Stimulated activated effector memory CD8-positive, alpha-beta T cell treated with anti-CD3 and anti-CD28 coated beads, Interleukin-12 subunit alpha, Interleukin-12 subunit beta, amount 100 ng/mL, for 72 hours (primary cell): ENCODE data around the gene NBAS.

Experiments used
- ATAC-seq: fragments of 150-1000 bp; cut with Tn5 transposase; 2 replicates; pipeline ENCODE4 v1.10.0; 2021
- DNase-seq, 2 donors: peaks; one replicate each; pipeline ENCODE4 v3.0.0; 2021 to 2022; ENCODE audit warnings: low spot score in 2 of 2
- H3K27ac Mint-ChIP-seq: one replicate; pipeline ENCODE4 v1.8.0; 2022; ENCODE audit warnings: mild to moderate bottlenecking, mixed read lengths
- H3K36me3 Mint-ChIP-seq: one replicate; pipeline ENCODE4 v1.8.0; 2022; ENCODE audit warnings: mild to moderate bottlenecking, mixed read lengths
- H3K4me1 Mint-ChIP-seq: one replicate; pipeline ENCODE4 v1.8.0; 2022; ENCODE audit warnings: mixed read lengths
- H3K4me3 Mint-ChIP-seq: one replicate; pipeline ENCODE4 v1.8.0; 2022; ENCODE audit warnings: mild to moderate bottlenecking, mixed read lengths
- H3K9me3 Mint-ChIP-seq: one replicate; pipeline ENCODE4 v1.8.0; 2022; ENCODE audit warnings: mixed read lengths

Gene NBAS

DNA sequence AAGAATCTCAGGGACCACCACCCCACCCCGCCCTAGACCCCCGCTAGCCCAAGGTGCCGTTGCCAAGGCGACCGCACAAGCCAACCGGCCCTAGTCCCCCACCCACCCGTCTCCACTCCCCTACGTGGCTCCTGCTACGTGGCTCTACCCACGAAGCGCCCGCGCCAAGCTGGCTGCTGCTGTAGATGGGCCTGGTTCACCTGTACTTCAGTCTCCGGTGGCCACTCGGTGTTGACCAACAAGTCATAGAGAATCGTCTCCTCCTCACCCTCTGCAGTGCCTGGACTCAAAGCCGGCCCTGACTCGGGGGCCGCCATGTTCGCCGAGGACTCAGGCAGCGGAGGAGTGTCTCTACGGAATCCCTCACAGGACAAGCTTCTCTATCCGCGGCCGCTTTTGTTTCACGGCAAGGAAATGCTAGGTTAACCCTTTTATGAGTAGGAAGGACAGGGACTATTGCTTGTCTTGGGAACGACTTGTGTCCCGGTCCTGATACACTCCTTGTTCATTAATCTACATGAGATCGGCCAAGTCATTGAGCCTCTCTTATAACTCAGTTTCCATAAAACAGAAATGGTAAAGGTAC, at the start of gene NBAS:
Gene NBAS (minus strand): TSS at position 347 of the 586 bp plus-strand sequence. CDS start 30 bp downstream, at position 317.
- Mint-ChIP-seq H3K9me3 (no peaks in the 10 kb centered on the region), H3K27ac (peak within 1 kb of the TSS; percentile 93), H3K36me3 (peaks cover 18% of the 10 kb centered on the region), H3K4me3 (peak within 1 kb of the TSS; percentile 96), H3K4me1 (peaks cover 44% of the 10 kb centered on the region)
- ATAC-seq (peak; percentile 90), DNase-seq (peak; percentile 47 to 82)

DNA sequence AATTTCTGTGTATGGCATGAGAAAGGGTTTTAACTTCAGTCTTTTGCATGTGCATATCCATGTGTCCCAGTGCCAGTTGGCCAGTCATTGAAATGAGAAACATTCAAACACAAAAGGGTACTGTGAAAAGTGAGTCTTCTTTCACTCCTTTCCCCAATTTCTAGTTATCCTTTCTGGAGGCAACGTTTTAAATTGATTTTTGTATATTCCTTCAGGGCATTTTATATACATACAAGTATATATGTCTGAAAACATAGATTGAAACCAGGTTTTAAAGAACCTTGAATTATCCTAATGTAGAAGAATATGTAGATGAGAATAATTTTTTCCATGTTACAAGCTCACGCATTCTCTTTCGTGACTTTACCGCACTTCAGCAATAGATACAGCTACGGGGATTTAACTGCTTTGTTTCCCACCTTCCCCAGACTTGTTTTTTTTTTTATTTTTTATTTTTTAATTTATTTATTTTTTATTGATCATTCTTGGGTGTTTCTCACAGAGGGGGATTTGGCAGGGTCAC, 49.4 kb upstream of the NBAS start:
- Mint-ChIP-seq H3K27ac (no peak overlapping the region), H3K36me3 (peaks cover 79% of the 10 kb centered on the region), H3K9me3 (no peaks in the 10 kb centered on the region), H3K4me3 (no peak overlapping the region), H3K4me1 (peaks cover 5% of the 10 kb centered on the region)
- ATAC-seq = no peak
- no peak for DNase-seq

DNA sequence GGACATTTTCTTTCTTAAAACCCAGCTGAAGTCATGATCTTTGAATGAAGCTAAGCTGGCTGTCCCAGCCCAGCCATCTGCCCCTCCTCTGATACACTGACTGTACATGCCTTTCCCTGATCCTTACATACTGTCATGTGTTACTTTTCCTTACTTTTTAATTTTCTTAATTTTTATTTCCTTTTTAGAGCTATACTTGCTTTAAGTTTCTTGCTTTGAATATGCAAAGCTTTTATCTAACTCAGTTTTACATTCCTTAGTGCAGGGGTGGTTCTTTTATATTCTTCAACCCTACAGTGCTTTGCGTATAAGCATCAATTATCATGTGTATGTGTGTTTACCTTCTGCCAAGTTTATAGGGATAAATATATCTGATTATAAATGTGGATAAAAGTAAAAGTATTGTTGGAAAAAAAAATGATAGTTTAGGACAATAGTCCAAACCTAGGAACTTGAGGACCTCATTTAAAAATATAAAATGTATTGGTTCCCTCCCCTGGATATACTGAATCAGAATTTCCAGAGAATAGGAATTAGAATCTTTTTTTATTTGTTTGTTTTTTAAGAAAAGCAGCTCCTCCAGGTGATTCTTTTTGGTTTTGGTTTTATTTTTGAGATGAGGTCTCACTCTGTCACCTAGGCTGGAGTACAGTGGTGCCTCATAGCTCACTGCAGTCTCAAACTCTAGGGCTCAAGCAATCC, 48.4 kb upstream of the NBAS start:
- Mint-ChIP-seq H3K4me3 (no peak overlapping the region), H3K9me3 (no peaks in the 10 kb centered on the region), H3K36me3 (peaks cover 79% of the 10 kb centered on the region), H3K4me1 (peaks cover 14% of the 10 kb centered on the region), H3K27ac (no peak overlapping the region)
- DNase-seq (no peak), ATAC-seq (no peak)

DNA sequence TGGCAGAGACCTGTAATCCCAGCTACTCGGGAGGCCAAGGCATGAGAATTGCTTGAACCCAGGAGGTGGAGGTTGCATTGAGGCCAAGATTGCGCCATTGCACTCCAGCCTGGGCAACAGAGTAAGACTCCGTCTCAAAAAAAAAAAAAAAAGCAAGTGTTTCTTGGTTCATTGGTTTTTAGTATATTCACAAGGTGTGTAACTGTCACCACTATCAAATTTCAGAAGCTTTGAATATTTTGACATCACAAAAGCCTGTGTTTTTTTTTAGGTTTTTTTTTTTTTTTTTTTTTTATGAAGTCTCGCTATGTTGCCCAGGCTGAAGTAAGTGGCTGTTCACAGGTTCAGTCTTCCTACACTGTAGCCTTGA, 47.2 kb upstream of the NBAS start:
- H3K4me3 Mint-ChIP-seq = no peak overlapping the region
- no peaks in the 10 kb centered on the region for H3K9me3 Mint-ChIP-seq

DNA sequence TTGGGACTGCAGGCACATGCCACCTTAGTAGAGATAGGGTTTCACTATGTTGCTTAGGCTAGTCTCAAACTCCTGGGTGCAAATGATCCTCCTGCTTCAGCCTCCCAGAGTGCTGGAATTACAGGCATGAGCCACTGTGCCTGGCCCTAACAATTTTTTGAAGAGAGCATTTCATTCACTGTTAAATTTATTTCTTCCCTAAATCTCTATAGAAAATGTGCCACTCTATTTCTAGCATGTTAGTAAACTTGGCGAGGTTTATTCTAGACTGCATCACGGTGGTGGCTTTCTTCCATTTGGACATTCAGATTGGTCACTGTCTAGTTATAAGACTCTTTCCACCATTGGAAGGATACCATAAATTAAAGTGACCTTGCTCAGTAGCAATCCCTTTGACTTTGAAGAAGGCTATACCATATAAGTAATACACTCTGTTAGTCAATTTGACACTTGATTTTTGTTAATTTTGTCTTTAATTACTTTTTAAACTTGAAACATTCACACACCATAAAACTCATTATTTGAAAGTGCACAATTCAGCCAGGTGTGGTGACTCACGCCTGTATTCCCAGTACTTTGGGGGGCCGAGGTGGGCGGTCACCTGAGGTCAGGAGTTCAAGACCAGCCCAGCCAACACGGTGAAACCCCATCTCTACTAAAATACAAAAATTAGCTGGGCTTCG, 46.7 kb upstream of the NBAS start:
- H3K4me1 Mint-ChIP-seq = peaks cover 9% of the 10 kb centered on the region
- DNase-seq (no peak), ATAC-seq (no peak)
- H3K4me3 Mint-ChIP-seq = no peak overlapping the region
- no peaks in the 10 kb centered on the region for H3K9me3 Mint-ChIP-seq
- H3K36me3 Mint-ChIP-seq = peaks cover 79% of the 10 kb centered on the region
- H3K27ac Mint-ChIP-seq = no peak overlapping the region

More for the DNA sequence above, 47.2 kb upstream of the NBAS start:
- ATAC-seq (no peak), DNase-seq (no peak)
- peaks cover 11% of the 10 kb centered on the region for H3K4me1 Mint-ChIP-seq
- H3K27ac Mint-ChIP-seq = no peak overlapping the region
- peaks cover 79% of the 10 kb centered on the region for H3K36me3 Mint-ChIP-seq

DNA sequence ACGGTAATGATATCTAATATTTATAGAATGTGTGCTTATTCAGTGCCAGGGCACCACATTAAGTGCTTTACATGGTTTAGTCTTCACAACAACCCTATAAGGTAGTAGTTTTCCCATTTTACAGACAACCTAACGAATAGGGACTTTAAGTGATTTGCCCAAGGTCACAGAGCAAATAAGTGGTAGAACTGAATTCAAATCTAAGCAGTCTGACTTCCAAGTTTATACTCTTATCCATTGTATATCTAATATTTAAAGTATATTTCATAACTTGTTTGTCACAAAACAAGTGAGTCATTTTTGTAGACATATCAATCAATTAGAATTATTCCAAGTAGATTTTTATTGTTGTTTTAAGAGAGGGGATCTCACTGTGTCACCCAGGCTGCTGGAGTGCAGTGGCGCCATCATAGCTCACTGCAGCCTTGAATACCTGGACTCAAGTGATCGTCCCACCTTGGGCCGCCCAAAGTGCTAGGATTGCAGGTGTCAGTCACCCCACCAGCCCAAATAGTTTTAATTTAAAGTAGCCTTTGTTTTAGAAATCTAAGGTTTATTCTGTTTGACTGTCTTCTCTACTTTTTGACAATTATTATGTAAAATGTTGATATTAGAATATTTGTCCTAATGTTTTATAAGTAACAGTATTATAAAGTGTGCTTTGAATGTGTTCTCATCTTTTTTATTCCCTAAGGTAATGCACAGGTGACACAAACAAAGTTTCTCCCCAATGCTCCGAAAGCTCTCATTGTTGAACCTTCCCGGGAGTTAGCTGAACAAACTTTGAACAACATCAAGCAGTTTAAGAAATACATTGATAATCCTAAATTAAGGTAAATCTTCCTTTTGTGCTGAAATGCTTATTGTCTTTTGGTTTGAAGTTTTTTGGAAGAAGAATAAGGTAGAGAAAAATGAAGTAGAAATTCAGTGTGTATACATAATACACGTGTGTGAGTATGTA, 45.6 kb upstream of the NBAS start:
- Mint-ChIP-seq H3K4me3 (no peak overlapping the region), H3K27ac (no peak overlapping the region), H3K4me1 (peaks cover 9% of the 10 kb centered on the region), H3K36me3 (peaks cover 89% of the 10 kb centered on the region), H3K9me3 (no peaks in the 10 kb centered on the region)
- no peak for DNase-seq
- ATAC-seq = no peak

DNA sequence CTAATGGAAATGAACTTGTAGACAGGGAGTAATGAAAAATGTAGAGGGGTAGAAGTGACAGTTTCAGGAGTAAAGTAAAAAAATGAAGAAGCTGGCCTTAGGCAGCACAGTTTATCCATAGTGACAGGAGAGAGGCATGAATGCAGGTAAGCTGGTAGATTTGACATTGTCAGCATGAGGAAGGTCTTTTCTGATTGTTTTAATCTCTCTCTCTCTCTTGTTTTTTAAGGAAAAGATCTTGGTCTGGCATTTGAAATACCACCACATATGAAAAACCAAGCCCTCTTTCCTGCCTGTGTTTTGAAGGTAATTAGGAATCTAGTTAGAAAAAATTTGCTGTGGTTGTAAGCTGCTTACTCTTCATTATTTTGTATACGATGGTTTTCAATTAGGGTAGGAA, 44.6 kb upstream of the NBAS start:
- Mint-ChIP-seq H3K27ac (peak overlapping the region; percentile 48), H3K4me3 (no peak overlapping the region), H3K9me3 (no peaks in the 10 kb centered on the region), H3K36me3 (peaks cover 100% of the 10 kb centered on the region), H3K4me1 (peaks cover 9% of the 10 kb centered on the region)
- no peak for DNase-seq
- ATAC-seq = no peak

DNA sequence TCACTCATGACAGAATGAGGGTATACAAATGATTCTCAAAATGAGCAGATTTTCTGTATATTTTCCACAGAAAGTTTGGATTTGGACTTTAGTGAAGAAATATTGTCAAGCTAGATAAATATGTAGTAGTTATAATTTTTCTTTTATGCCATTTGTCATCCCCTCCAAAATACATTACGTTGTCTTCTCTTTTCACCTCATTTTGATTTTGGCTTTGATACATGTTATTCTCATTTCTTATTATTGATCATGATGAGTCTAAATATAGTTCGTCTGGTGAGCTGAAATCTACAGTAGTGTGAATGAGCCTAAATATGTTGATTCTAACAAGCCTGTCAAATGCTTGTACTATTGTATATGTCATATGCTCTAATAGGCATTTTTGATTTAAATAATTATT, 42.8 kb upstream of the NBAS start:
- DNase-seq (no peak), ATAC-seq (no peak)
- Mint-ChIP-seq H3K4me3 (no peak overlapping the region), H3K27ac (peak overlapping the region; percentile 50), H3K36me3 (peaks cover 100% of the 10 kb centered on the region), H3K9me3 (no peaks in the 10 kb centered on the region), H3K4me1 (peaks cover 9% of the 10 kb centered on the region)

DNA sequence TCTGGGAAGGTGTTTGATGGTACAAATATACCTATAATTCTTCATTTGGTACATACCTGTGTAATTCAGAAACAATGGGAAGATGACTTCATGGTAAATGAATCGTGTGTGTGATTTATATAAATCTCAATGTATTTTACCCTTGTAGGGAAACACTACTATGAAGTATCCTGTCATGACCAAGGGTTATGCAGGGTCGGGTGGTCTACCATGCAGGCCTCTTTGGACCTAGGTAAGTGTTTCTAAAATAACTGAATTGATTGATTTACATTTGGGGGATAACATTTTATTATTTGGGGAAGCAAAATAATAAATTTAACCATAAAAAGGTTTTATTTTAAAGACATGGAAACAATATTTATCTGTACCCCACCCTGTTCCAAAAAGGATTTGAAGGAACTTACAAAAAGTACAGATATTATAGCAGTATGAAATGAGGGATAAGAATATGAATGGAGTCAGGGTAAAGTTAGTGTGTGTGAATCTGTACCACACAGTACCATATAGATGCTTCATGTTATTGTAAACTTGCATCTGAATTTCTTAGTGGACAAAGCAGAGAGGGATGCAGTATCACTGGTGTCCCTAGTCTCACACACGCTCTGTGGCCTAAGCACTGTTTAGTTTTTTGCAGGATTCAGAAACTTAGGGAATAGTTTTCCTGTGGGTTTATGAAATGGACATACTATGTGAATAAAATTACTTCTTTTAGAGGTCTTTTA, 42.1 kb upstream of the NBAS start:
- H3K4me1 Mint-ChIP-seq = peaks cover 9% of the 10 kb centered on the region
- no peaks in the 10 kb centered on the region for H3K9me3 Mint-ChIP-seq
- H3K27ac Mint-ChIP-seq = no peak overlapping the region
- peaks cover 100% of the 10 kb centered on the region for H3K36me3 Mint-ChIP-seq
- H3K4me3 Mint-ChIP-seq = no peak overlapping the region
- DNase-seq (no peak), ATAC-seq (no peak)

DNA sequence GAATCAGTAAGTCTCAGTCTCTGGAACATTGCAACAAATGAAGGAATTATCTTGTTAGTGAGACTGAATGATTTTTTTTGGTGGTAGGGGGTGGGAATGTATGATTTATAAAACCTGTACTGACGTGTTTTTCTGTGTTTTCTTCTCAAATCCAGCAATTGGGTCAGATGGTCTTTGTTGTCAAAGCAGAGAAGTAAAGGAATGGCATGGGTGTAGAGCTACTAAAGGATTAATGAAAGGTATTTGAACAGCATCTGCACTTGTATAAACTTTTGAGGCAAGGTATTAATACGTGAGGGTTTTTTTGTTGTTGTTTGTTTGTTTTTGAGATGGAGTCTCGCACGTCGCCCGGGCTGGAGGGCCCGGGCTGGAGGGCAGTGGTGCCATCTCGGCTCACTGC, 41.3 kb upstream of the NBAS start:
- Mint-ChIP-seq H3K4me3 (no peak overlapping the region), H3K4me1 (peaks cover 9% of the 10 kb centered on the region), H3K36me3 (peaks cover 100% of the 10 kb centered on the region), H3K27ac (no peak overlapping the region), H3K9me3 (no peaks in the 10 kb centered on the region)
- DNase-seq (no peak), ATAC-seq (no peak)

DNA sequence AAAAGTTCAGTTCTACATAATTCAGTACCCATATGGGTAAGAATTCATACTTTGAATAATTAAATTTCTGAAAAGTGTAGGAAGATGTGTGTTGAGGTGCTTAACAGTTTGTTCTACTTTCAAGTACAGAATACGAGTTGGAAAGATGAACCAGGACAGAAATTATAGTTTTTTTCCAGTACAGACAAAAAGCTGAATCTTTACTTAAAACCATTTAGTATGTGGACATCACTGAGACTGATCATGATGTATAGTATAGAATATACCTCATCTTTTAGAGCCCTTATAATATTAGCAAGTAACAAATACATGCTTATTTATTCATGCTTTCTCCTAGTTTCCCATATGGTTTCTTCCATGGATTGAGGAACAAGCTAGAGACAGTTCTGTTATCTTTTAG, 40.5 kb upstream of the NBAS start:
- no peak overlapping the region for H3K27ac Mint-ChIP-seq

DNA sequence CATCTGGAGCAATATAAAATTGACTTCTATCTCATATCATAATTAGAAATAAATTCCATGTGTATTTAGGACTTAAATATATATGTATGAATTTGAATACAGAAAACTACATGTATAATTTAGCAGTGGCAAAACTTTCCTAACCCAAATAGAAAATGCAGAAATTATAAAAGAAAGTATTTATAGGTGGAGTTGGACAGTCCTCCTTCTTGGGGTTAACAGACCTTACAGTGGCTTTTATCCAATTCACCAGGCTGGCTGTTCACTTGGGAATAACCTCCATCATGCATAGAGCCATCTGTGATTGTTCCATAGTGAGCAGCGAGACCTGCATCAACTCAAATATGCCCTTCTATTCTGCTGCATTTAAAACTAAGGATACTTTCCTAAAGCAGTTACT, 38.9 kb upstream of the NBAS start:
- no peaks in the 10 kb centered on the region for H3K9me3 Mint-ChIP-seq
- peak overlapping the region; percentile 30 for H3K27ac Mint-ChIP-seq
- H3K4me3 Mint-ChIP-seq = no peak overlapping the region
- peaks cover 12% of the 10 kb centered on the region for H3K4me1 Mint-ChIP-seq
- DNase-seq (no peak), ATAC-seq (no peak)
- H3K36me3 Mint-ChIP-seq = peaks cover 100% of the 10 kb centered on the region

More for the DNA sequence above, 40.5 kb upstream of the NBAS start:
- H3K9me3 Mint-ChIP-seq = no peaks in the 10 kb centered on the region
- H3K36me3 Mint-ChIP-seq = peaks cover 100% of the 10 kb centered on the region
- ATAC-seq = no peak
- H3K4me3 Mint-ChIP-seq = no peak overlapping the region
- no peak for DNase-seq
- peaks cover 9% of the 10 kb centered on the region for H3K4me1 Mint-ChIP-seq

DNA sequence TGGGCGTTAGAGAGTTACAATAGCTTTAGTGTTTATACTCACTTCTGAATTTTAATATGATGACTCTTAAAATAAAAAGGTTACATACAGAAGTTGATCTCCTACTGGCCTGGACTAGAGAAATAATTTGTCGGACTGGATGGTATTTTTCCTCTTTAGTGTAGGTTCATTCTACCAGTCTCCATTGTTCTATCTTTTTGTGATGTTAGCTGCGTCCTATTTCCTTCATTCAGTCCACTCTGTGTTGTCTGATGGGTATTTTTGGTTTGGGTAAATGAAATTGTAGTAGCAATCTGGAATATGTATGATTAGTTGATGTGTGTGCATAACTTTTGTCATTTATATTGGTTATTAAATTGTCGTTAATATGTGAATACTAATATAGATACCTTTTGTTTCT, 35.8 kb upstream of the NBAS start:
- Mint-ChIP-seq H3K4me3 (no peak overlapping the region), H3K9me3 (no peaks in the 10 kb centered on the region), H3K4me1 (peaks cover 7% of the 10 kb centered on the region), H3K27ac (peak overlapping the region; percentile 9), H3K36me3 (peaks cover 78% of the 10 kb centered on the region)
- ATAC-seq (no peak), DNase-seq (no peak)

DNA sequence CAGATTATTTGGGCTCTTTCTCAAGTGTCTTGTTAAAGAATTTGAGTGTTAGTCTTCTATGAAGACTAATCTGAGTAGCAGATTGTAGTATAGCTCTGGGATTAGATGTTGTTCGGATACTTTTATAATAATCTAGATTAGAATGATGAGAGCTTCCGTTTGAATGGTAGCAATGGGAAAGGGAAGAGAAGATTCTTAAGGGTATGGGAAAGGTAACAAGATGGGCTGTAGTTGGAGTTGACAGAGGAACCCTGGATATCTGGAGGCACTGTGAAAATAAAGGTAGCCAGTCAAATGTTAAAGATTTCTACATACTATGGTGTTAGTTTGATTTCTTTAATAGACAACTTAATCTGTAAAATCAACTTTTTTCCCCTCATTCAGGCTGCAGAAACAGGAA, 35.2 kb upstream of the NBAS start:
- Mint-ChIP-seq H3K4me1 (peaks cover 10% of the 10 kb centered on the region), H3K27ac (peak overlapping the region; percentile 13), H3K4me3 (no peak overlapping the region), H3K36me3 (peaks cover 78% of the 10 kb centered on the region), H3K9me3 (no peaks in the 10 kb centered on the region)
- ATAC-seq = no peak
- DNase-seq = no peak
